ENCODE data around the gene RARG. TPM values are rescaled to one million over a fixed set of nuclear protein-coding genes. Genes with fewer than 3 reads are reported as not detected.
"Not testable (repeated sequence)": the region's sequence is repeated elsewhere in the genome, so short reads cannot be mapped to it uniquely, and the experiment has no call there.

RARG gene
- total RNA-seq, 1 donor from 2014 or later: 74.5 TPM

- H3K4me3 Mint-ChIP-seq: no peak overlapping the region
- no peak for DNase-seq (ENCODE audit: extremely low spot score, unreplicated experiment)
Observed at GRCh38 chr12:53170215-53170614, 61.8 kb downstream of the RARG start.

GRCh38 chr12:53169644-53170043 lies 62.4 kb downstream of the RARG start:
- Mint-ChIP-seq H3K9me3 (no peaks in the 10 kb centered on the region), H3K4me3 (no peak overlapping the region), H3K27me3 (no peaks in the 10 kb centered on the region), H3K4me1 (ENCODE audit: unreplicated experiment) (peaks cover 5% of the 10 kb centered on the region), H3K36me3 (peaks cover 19% of the 10 kb centered on the region), H3K27ac (no peak overlapping the region)
- DNase-seq (ENCODE audit: extremely low spot score, unreplicated experiment): no peak
- no peak for TF ChIP-seq CTCF (conservative IDR thresholded peaks at IDR 0.05)

More at GRCh38 chr12:53170215-53170614, 61.8 kb downstream of the RARG start:
- Mint-ChIP-seq H3K27ac (no peak overlapping the region), H3K4me1 (ENCODE audit: unreplicated experiment) (peaks cover 10% of the 10 kb centered on the region), H3K9me3 (no peaks in the 10 kb centered on the region), H3K27me3 (no peaks in the 10 kb centered on the region), H3K36me3 (peaks cover 18% of the 10 kb centered on the region)
- TF ChIP-seq CTCF (conservative IDR thresholded peaks at IDR 0.05): no peak

GRCh38 chr12:53166837-53167236 lies 65.2 kb downstream of the RARG start:
- peaks cover 4% of the 10 kb centered on the region for H3K4me1 Mint-ChIP-seq (ENCODE audit: unreplicated experiment)
- no peak for DNase-seq (ENCODE audit: extremely low spot score, unreplicated experiment)
- H3K27me3 Mint-ChIP-seq: no peaks in the 10 kb centered on the region
- H3K27ac Mint-ChIP-seq: no peak overlapping the region
- H3K4me3 Mint-ChIP-seq: no peak overlapping the region
- TF ChIP-seq CTCF (conservative IDR thresholded peaks at IDR 0.05): no peak
- peaks cover 21% of the 10 kb centered on the region for H3K36me3 Mint-ChIP-seq
- no peaks in the 10 kb centered on the region for H3K9me3 Mint-ChIP-seq

- H3K9me3 Mint-ChIP-seq, H3K27ac Mint-ChIP-seq, H3K27me3 Mint-ChIP-seq: not testable (repeated sequence)
Observed at GRCh38 chr12:53163008-53163407, 69.0 kb downstream of the RARG start.

GRCh38 chr12:53161119-53161911 lies 70.7 kb downstream of the RARG start:
- no peak for TF ChIP-seq CTCF (conservative IDR thresholded peaks at IDR 0.05)
- DNase-seq (ENCODE audit: extremely low spot score, unreplicated experiment): no peak
- no peaks in the 10 kb centered on the region for H3K9me3 Mint-ChIP-seq
- H3K4me3 Mint-ChIP-seq: no peak overlapping the region
- H3K27ac Mint-ChIP-seq: no peak overlapping the region
- H3K36me3 Mint-ChIP-seq: peaks cover 9% of the 10 kb centered on the region
- no peaks in the 10 kb centered on the region for H3K27me3 Mint-ChIP-seq
- peaks cover 6% of the 10 kb centered on the region for H3K4me1 Mint-ChIP-seq (ENCODE audit: unreplicated experiment)

More at GRCh38 chr12:53163008-53163407, 69.0 kb downstream of the RARG start:
- H3K4me3 Mint-ChIP-seq; H3K4me1 Mint-ChIP-seq (ENCODE audit: unreplicated experiment); DNase-seq (ENCODE audit: extremely low spot score, unreplicated experiment): not testable (repeated sequence)
- peaks cover 16% of the 10 kb centered on the region for H3K36me3 Mint-ChIP-seq

GRCh38 chr12:53160673-53161072 lies 71.3 kb downstream of the RARG start:
- Mint-ChIP-seq H3K9me3 (no peaks in the 10 kb centered on the region), H3K4me1 (ENCODE audit: unreplicated experiment) (peaks cover 6% of the 10 kb centered on the region), H3K27ac (no peak overlapping the region), H3K36me3 (peaks cover 6% of the 10 kb centered on the region), H3K4me3 (no peak overlapping the region), H3K27me3 (no peaks in the 10 kb centered on the region)
- TF ChIP-seq CTCF (conservative IDR thresholded peaks at IDR 0.05): no peak
- DNase-seq (ENCODE audit: extremely low spot score, unreplicated experiment): peak; percentile 49
